GM20000 (cell line): Measurements from ENCODE around the gene CORO1A.
"Not testable (repeated sequence)": the region's sequence is repeated elsewhere in the genome, so short reads cannot be mapped to it uniquely, and the experiment has no call there.

Experiments used
- DNase-seq: peaks from one replicate; pipeline ENCODE4 v3.0.0; 2012; ENCODE audit warnings: low spot score
- TF ChIP-seq, protein P1 (sequence below): IDR thresholded peaks from 2 replicates; pipeline ENCODE4 v1.5.1; 2012; ENCODE audit warnings: mild to moderate bottlenecking, control low read depth; ENCODE audit errors: extremely low read depth, missing control alignments

Gene CORO1A

DNA sequence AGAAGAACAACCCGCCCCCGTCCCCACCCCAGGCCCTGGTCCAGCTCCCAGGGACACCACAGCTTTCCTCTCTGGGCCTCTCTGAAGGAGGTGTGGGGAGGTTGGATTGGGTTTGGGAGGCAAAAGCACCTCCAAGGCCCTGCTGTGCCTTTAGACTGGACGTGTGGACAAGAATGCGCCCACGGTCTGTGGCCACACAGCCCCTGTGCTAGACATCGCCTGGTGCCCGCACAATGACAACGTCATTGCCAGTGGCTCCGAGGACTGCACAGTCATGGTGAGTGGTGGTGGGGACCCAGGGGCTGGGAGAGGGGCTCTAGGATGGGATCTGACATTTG, 3.0 kb downstream of the CORO1A start:
- TF ChIP-seq, protein P1, sequence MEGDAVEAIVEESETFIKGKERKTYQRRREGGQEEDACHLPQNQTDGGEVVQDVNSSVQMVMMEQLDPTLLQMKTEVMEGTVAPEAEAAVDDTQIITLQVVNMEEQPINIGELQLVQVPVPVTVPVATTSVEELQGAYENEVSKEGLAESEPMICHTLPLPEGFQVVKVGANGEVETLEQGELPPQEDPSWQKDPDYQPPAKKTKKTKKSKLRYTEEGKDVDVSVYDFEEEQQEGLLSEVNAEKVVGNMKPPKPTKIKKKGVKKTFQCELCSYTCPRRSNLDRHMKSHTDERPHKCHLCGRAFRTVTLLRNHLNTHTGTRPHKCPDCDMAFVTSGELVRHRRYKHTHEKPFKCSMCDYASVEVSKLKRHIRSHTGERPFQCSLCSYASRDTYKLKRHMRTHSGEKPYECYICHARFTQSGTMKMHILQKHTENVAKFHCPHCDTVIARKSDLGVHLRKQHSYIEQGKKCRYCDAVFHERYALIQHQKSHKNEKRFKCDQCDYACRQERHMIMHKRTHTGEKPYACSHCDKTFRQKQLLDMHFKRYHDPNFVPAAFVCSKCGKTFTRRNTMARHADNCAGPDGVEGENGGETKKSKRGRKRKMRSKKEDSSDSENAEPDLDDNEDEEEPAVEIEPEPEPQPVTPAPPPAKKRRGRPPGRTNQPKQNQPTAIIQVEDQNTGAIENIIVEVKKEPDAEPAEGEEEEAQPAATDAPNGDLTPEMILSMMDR = no peak
- DNase-seq = no peak

DNA sequence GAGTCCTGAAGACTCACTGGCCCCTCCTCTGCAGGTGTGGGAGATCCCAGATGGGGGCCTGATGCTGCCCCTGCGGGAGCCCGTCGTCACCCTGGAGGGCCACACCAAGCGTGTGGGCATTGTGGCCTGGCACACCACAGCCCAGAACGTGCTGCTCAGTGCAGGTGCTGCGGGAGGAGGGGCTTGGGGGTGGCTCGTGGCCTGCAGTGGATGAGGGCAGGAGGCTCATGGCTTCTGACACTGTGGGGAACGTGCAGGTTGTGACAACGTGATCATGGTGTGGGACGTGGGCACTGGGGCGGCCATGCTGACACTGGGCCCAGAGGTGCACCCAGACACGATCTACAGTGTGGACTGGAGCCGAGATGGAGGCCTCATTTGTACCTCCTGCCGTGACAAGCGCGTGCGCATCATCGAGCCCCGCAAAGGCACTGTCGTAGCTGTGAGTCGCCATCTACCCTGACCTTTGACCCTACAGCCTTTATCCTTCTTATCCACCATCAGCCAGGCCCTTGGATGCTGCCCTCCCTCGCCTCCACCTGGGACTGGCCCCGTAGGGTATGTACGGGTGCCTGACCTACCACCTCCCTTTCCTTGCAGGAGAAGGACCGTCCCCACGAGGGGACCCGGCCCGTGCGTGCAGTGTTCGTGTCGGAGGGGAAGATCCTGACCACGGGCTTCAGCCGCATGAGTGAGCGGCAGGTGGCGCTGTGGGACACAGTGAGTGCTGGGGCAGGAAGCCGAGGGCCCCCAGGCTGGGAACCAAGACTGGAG, 3.6 kb downstream of the CORO1A start:
- peak; percentile 67 for DNase-seq
- TF ChIP-seq, protein P1 = peak; percentile 83

DNA sequence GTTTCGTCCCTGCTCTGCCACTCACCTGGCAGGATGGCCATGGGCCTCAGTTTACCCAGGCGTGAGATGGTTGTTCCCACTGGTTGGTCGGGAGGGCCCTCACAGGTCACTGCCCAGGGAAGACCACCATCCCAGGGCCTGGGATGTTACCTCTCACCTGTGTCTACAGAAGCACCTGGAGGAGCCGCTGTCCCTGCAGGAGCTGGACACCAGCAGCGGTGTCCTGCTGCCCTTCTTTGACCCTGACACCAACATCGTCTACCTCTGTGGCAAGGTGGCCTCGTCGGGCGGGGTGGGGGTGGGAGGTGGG, 4.1 kb downstream of the CORO1A start:
- DNase-seq = no peak
- TF ChIP-seq, protein P1 = no peak

DNA sequence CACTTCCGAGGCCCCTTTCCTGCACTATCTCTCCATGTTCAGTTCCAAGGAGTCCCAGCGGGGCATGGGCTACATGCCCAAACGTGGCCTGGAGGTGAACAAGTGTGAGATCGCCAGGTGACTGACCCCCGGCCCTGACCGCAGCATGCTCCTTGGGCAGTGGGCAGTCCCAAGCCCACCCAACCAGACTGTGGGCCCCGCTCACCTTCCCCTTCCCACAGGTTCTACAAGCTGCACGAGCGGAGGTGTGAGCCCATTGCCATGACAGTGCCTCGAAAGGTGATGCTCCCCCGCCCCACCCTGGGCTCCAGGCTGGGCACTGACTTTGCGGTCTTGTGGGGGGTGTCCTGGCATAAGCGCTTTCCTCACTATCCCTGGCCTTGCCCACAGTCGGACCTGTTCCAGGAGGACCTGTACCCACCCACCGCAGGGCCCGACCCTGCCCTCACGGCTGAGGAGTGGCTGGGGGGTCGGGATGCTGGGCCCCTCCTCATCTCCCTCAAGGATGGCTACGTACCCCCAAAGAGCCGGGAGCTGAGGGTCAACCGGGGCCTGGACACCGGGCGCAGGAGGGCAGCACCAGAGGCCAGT, 4.7 kb downstream of the CORO1A start:
- DNase-seq = no peak
- TF ChIP-seq, protein P1 = no peak

DNA sequence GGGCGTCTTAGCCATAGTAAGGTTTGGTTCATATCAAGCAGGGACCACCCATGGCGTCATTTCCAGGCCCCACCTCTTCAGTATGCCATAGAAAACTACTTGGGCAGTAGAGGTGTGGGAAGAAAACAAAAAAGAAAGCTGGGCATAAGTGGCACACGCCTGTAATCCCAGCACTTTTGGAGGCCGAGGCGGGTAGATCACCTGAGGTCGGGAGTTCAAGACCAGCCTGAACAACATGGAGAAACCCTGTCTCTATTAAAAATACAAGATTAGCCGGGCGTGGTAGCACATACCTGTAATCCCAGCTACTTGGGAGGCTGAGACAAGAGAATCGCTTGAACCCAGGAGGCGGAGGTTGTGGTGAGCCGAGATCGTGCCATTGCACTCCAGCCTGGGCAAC, 7.8 kb downstream of the CORO1A start:
- DNase-seq = not testable (repeated sequence)

DNA sequence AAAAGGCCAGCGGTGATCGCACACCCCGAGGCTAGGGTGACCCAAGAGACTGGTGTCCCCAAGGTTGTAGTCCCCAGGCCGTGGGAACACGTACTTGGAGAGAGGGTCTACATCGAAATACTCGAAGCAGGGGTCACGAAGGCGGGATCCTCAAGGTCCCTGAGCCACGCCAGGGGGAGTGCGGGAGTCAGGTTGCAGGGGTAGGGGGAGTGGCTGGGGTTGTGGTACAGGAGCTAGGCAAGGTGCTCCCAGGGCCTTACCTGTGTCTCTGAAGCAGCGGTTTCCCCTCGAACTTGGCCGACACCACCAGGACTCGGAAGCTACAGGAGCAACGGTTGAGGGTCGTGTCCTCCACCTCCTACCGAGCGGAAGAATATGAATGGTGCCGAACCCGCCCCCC, 9.7 kb downstream of the CORO1A start:
- DNase-seq = not testable (repeated sequence)

DNA sequence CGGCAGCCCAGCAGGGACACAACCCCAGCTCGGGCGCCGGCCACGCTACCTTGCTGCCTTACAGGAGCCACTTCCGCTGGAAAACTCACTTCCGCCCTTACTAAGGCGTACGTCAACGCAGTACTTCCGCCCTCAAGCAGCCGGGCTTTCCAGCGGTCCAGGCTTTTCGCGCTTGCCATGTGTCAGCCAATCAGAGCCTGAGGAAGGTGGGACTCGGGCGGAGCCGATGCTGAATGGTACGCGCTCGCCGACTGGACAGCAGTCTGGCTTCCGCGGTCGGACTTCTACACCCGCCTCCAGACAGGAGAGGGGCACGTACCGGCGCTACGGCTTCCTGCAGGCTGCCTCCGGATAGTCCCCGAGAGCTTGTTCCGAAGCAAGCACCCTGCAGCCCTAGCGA, 10.2 kb downstream of the CORO1A start, which contains the start of the genes BOLA2B and SLX1A:
Gene BOLA2B (minus strand): TSS at position 52 of the 400 bp plus-strand sequence. CDS start 71 bp downstream, outside the sequence.
Gene SLX1A (plus strand): TSS at position 261 of the 400 bp plus-strand sequence. CDS start 210 bp downstream, outside the sequence.
- not testable (repeated sequence) for DNase-seq

DNA sequence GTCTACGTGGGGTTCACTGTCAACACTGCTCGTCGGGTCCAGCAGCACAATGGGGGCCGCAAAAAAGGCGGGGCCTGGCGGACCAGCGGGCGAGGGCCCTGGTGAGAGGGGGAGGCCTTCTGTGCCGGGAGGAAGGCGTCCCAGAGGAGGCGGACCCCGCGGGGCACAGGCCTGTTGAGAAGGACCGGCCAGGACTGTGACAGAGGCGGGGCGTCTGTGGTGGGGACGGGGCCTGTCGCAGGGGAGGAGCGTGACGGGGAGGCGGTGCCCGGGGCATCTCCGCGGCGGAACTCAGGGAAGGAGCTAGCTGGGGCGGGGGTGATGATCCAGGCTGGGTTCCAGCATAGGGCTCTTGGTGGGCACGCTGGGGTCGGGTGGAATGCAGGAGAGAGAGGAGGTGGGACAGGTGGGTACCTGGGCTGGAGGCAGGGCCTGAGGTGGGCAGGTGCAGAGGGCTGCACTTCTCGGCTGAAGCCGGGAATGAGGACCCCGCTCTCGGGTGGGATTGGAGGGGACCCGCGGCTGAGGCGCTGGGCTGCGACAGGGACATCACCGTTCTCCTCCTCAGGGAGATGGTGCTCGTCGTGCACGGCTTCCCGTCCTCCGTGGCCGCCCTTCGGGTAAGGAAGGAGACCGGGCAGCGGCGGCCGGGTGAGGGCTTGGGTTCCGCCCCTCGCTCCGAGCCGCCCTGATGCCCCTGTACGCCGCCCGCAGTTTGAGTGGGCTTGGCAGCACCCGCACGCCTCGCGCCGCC, 10.9 kb downstream of the CORO1A start:
- not testable (repeated sequence) for DNase-seq

DNA sequence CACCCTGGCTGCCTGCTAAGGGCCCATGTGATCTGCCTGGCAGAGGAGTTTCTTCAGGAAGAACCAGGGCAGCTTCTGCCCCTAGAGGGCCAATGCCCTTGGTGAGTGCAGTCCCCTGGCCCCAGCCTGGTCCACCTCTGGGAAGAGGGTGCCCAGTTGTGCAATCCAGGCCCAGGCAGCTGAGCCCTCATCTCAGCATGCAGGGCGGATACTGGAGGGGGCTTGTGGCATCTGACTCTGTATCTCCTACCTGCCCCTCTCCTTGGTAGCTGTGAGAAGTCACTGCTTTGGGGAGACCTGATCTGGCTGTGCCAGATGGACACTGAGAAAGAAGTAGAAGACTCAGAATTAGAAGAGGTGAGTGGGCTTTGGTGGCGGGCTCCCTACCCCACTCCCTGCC, 13.6 kb downstream of the CORO1A start:
- DNase-seq = not testable (repeated sequence)

DNA sequence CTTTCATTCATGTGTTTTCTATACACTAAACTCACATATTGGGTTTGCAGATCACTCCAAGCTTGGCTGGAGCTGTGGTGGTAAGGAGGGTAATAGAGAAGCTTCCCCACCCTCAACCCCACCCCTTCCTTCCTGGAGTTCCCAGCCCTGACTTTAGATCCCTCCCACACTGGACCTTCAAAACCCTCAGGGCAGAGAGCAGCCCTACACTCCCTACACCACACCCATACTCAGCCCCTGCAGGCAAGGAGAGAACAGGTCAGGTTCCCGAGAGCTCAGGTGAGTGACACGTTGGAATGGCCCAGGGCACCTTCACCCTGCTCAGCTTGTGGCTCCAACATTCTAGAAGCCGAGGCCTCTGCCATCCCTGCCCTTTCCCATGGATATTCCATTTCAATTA, 15.6 kb downstream of the CORO1A start, which contains the start of gene SULT1A3:
Gene SULT1A3 (plus strand): TSS at position 207 of the 400 bp plus-strand sequence. CDS start 1,474 bp downstream, outside the sequence.
- not testable (repeated sequence) for DNase-seq

DNA sequence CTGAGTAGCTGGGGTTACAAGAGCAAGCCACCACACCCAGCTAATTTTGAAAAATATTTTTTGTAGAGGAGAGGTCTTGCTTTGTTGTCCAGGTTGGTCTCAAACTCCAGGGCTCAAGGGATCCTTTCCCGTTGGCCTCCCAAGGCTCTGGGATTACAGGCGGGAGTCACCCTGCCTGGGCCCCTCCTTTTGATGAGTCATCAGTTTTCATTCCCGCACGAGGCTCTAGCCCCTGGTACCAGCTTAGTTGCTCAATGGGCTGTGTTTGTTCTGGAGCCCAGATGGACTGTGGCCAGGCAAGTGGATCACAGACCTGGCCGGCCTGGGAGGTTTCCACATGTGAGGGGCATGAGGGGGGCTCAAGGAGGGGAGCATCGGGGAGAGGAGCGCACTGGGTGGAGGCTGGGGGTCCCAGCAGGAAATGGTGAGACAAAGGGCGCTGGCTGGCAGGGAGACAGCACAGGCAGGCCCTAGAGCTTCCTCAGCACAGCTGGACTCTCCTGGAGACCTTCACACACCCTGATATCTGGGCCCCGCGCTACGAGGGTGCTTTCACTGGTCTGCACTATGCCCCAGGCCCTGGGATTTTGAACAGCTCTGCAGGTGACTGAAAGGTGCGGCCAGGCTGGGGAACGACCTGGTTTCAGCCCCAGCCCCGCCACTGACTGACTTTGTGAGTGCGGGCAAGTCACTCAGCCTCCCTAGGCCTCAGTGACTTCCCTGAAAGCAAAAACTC, 16.4 kb downstream of the CORO1A start:
- DNase-seq = not testable (repeated sequence)

DNA sequence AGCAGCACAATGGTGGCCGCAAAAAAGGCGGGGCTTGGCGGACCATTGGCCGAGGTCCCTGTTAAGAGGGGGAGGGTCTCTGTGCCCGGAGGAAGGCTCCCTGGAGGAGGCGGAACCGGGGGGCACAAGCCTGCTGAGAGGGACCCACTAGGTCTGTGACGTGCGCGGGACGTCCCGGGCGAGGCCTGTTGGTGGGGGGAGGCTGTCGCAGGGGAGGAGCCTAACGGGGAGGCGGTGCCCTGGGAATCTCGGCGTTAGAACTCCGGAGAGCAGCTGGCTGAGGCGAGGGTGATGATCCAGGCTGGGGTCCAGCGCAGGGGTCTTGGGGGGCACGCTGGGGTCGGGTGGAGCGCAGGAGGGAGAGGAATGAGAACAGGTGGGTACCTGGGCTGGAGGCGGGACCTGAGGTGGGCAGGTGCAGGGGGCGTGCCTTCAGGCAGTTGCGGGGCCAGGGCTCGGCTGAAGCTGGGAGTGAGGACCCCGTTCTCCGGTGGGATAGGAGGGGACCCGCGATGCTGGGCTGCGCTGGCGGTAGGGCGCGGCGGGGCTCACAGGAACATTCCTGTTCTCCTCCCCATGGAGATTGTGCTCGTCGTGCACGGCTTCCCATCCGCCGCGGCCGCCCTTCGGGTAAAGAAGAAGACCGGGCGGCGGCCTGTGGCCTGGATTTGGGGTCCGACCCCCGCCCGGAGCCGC, 22.3 kb downstream of the CORO1A start:
- not testable (repeated sequence) for DNase-seq

DNA sequence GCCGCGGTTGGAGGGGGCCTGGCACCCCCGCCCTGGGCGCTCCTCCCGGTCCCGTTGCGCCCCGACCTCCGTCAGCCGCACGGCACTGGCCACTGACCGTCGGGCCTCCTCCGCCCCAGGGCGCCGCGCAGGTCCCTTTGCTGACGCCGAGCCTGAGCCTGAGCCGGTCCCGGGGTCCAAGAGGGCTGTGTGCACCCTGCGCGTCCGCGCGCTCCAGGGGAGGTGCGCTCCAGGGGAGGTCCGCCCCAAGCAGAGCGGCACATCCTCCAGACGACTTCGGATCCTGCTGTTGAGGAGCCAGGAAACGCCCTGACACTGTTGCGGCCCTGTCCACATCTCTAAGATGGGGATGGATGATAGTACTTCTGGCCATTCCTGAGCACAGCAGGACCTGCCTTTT, 22.9 kb downstream of the CORO1A start:
- not testable (repeated sequence) for DNase-seq

DNA sequence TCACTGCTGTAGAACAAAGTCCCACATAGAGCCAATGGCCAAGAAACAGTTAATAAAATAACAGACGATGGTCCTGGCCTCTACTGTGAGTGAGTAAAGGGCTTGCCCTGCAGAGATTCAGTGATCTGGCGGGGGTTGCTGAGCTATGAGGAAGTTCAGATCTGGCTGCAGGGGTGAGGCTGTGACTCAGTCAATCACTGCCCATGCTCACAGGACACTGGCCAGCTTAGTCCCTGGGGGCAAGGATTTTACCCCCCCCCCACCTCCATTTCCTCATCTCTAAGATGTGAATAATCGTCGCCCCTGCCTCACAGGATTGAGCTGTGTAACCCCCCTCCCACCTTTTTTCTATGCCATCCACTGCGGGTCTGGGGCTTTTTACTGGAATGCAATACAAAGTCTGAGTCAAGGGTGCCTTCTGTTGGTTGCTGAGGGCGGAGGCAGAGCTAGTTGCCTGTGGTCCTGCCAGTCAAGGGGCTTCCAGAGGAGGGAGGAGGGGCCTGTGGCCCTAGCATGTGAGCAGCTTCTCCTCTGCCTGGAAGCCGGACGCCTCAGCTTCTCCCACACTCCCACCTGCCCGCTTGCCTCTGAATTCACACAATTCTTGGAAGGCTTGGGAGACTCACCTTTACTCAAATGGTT, 23.8 kb downstream of the CORO1A start:
- DNase-seq = not testable (repeated sequence)
